Measurements from ENCODE around the gene IFT88. TPM values are rescaled to one million over a fixed set of nuclear protein-coding genes. Genes with fewer than 3 reads are reported as not detected.
A peak's percentile ranks its signal among the peaks of the same experiment; 100 is the strongest.

The IFT88 gene
- total RNA-seq, 2 experiments from 2014 or later: 9.0 to 9.5 TPM

- Mint-ChIP-seq H3K4me3 (peak within 1 kb of the TSS; percentile 97), H3K9me3 (no peaks in the 10 kb centered on the region), H3K27ac (peak within 1 kb of the TSS; percentile 94), H3K27me3 (peaks cover 6% of the 10 kb centered on the region), H3K36me3 (ENCODE audit: low read depth) (no peaks in the 10 kb centered on the region), H3K4me1 (ENCODE audit: low read depth) (peaks cover 28% of the 10 kb centered on the region)
- H3K4me3 ChIP-seq (ENCODE audit: low read length): peak within 1 kb of the TSS; percentile 68
- peak within 1 kb of the TSS; percentile 59 to 66 for H3K27ac ChIP-seq (ENCODE audit: low read depth in 1 of 2, low read length in 2 of 2)
- peak; percentile 53 to 88 (median 70) for DNase-seq
- intact Hi-C loops (cut with DNase I, micrococcal nuclease): loop anchor here (2.0 to 10.0 kb wide), 5 partner anchors 39 to 249 kb away; partner anchors contain the start of genes EEF1AKMT1 (in 2 of the 2), IFT88 (in 1 of the 2) and IL17D (in 1 of the 2)
- no peaks in the 10 kb centered on the region for H3K36me3 ChIP-seq (ENCODE audit: insufficient read depth, low read length)
- peak; percentile 86 for ATAC-seq (ENCODE audit: poor library complexity)
- no peak for TF ChIP-seq CTCF (IDR thresholded peaks at IDR 0.05)
- H3K4me1 ChIP-seq (ENCODE audit: insufficient read depth, low read length): peaks cover 21% of the 10 kb centered on the region
- no peaks in the 10 kb centered on the region for H3K27me3 ChIP-seq (ENCODE audit: control insufficient read depth in 1 of 2, insufficient read depth in 2 of 2, low read length in 2 of 2)
- ChIA-PET CTCF (interaction anchor here (0.9 kb wide), 1 partner anchor 41 kb away, joined by 3 read pairs; the partner anchor contains the start of gene IFT88), POLR2A (interaction anchor here (0.5 to 2.2 kb wide), 10 partner anchors 17 to 377 kb away, joined by 3 to 15 read pairs (median 3); partner anchors contain the start of genes EEF1AKMT1 and XPO4)
- no peaks in the 10 kb centered on the region for H3K9me3 ChIP-seq (ENCODE audit: control insufficient read depth in 1 of 2, insufficient read depth in 1 of 2, low read length in 2 of 2)
Observed at GRCh38 chr13:20525601-20526544, 41.1 kb upstream of the IFT88 start, which contains the start of gene CRYL1. Gene CRYL1 (minus strand): TSS chr13:20525857. CDS start chr13:20525794, 63 bp downstream.

- peaks cover 28% of the 10 kb centered on the region for H3K4me1 Mint-ChIP-seq (ENCODE audit: low read depth)
- Histone ChIP-seq H3K4me1 (ENCODE audit: insufficient read depth, low read length) (peaks cover 21% of the 10 kb centered on the region), H3K27ac (ENCODE audit: low read depth in 1 of 2, low read length in 2 of 2) (peak overlapping the region in 1 of 2 donors; percentile 66), H3K4me3 (ENCODE audit: low read length) (peak overlapping the region; percentile 68), H3K27me3 (ENCODE audit: control insufficient read depth in 1 of 2, insufficient read depth in 2 of 2, low read length in 2 of 2) (no peaks in the 10 kb centered on the region), H3K36me3 (ENCODE audit: insufficient read depth, low read length) (no peaks in the 10 kb centered on the region), H3K9me3 (ENCODE audit: control insufficient read depth in 1 of 2, insufficient read depth in 1 of 2, low read length in 2 of 2) (no peaks in the 10 kb centered on the region)
- ATAC-seq (ENCODE audit: poor library complexity): no peak
- DNase-seq: no peak
- peak overlapping the region; percentile 97 for H3K4me3 Mint-ChIP-seq
- peaks cover 6% of the 10 kb centered on the region for H3K27me3 Mint-ChIP-seq
- ChIA-PET POLR2A (interaction anchor here (0.6 to 2.2 kb wide), 6 partner anchors 39 to 253 kb away, joined by 3 to 15 read pairs (median 4); partner anchors contain the start of gene EEF1AKMT1), CTCF (interaction anchor here (0.9 kb wide), 1 partner anchor 40 kb away, joined by 3 read pairs; the partner anchor contains the start of gene IFT88)
- H3K27ac Mint-ChIP-seq: peak overlapping the region; percentile 94
- H3K36me3 Mint-ChIP-seq (ENCODE audit: low read depth): no peaks in the 10 kb centered on the region
- no peaks in the 10 kb centered on the region for H3K9me3 Mint-ChIP-seq
- TF ChIP-seq CTCF (IDR thresholded peaks at IDR 0.05): no peak
- intact Hi-C loops (cut with DNase I, micrococcal nuclease): loop anchor here (5.0 to 10.0 kb wide), 4 partner anchors 41 to 248 kb away; partner anchors contain the start of genes EEF1AKMT1 (in 2 of the 2), IFT88 (in 1 of the 2) and IL17D (in 1 of the 2)
Observed at GRCh38 chr13:20526664-20527063, 40.3 kb upstream of the IFT88 start.

GRCh38 chr13:20528452-20528851 is 38.5 kb upstream of the IFT88 start:
- ChIA-PET POLR2A (no interaction called here), CTCF (no interaction called here)
- no peaks in the 10 kb centered on the region for H3K36me3 ChIP-seq (ENCODE audit: insufficient read depth, low read length)
- peaks cover 21% of the 10 kb centered on the region for H3K4me1 ChIP-seq (ENCODE audit: insufficient read depth, low read length)
- H3K9me3 ChIP-seq (ENCODE audit: control insufficient read depth in 1 of 2, insufficient read depth in 1 of 2, low read length in 2 of 2): no peaks in the 10 kb centered on the region
- DNase-seq (peak in 2 of 14 experiments; percentile 38 to 59), ATAC-seq (ENCODE audit: poor library complexity) (no peak)
- Mint-ChIP-seq H3K27ac (no peak overlapping the region), H3K4me1 (ENCODE audit: low read depth) (peaks cover 23% of the 10 kb centered on the region), H3K36me3 (ENCODE audit: low read depth) (no peaks in the 10 kb centered on the region), H3K27me3 (peaks cover 6% of the 10 kb centered on the region), H3K9me3 (no peaks in the 10 kb centered on the region), H3K4me3 (peak overlapping the region; percentile 48)
- intact Hi-C loops (cut with DNase I, micrococcal nuclease): loop anchor here (5.0 to 10.0 kb wide), 4 partner anchors 39 to 246 kb away; partner anchors contain the start of genes EEF1AKMT1 (in 2 of the 2), IFT88 (in 1 of the 2) and IL17D (in 1 of the 2)
- no peak overlapping the region for H3K4me3 ChIP-seq (ENCODE audit: low read length)
- no peaks in the 10 kb centered on the region for H3K27me3 ChIP-seq (ENCODE audit: control insufficient read depth in 1 of 2, insufficient read depth in 2 of 2, low read length in 2 of 2)
- TF ChIP-seq CTCF (IDR thresholded peaks at IDR 0.05): no peak
- H3K27ac ChIP-seq (ENCODE audit: low read depth in 1 of 2, low read length in 2 of 2): no peak overlapping the region

Data from CD4-positive, alpha-beta T cell (primary cell).